Fibroblast of the conjunctiva (primary cell): ENCODE data around the gene FAM13C.
"Not testable (repeated sequence)": the region's sequence is repeated elsewhere in the genome, so short reads cannot be mapped to it uniquely, and the experiment has no call there.

Source experiments
- DNase-seq: peaks from one replicate; pipeline ENCODE4 v3.0.0-alpha.2; 2010; ENCODE audit warnings: low read depth

FAM13C gene

GRCh38 chr10:59276133-59276532, 86.2 kb downstream of the FAM13C start:
- no peak for DNase-seq

GRCh38 chr10:59273445-59273844, 88.9 kb downstream of the FAM13C start:
- no peak for DNase-seq

GRCh38 chr10:59272061-59272460, 90.3 kb downstream of the FAM13C start:
- DNase-seq: no peak

GRCh38 chr10:59271160-59271559, 91.2 kb downstream of the FAM13C start:
- no peak for DNase-seq

GRCh38 chr10:59270492-59270891, 91.9 kb downstream of the FAM13C start:
- no peak for DNase-seq

GRCh38 chr10:59269651-59270050, 92.7 kb downstream of the FAM13C start:
- no peak for DNase-seq

- no peak for DNase-seq
Measured at GRCh38 chr10:59268460-59268859, 93.9 kb downstream of the FAM13C start.

- DNase-seq: no peak
Measured at GRCh38 chr10:59266321-59266720, 96.0 kb downstream of the FAM13C start.

GRCh38 chr10:59265141-59265540, 97.2 kb downstream of the FAM13C start:
- no peak for DNase-seq

GRCh38 chr10:59258890-59259289, 103.5 kb downstream of the FAM13C start:
- DNase-seq: no peak

- DNase-seq: no peak
Measured at GRCh38 chr10:59257224-59257623, 105.1 kb downstream of the FAM13C start.

- DNase-seq: no peak
Measured at GRCh38 chr10:59255463-59255862, 106.9 kb downstream of the FAM13C start.

- DNase-seq: no peak
Measured at GRCh38 chr10:59252491-59252890, 109.9 kb downstream of the FAM13C start.

- no peak for DNase-seq
Measured at GRCh38 chr10:59245686-59246085, 116.7 kb downstream of the FAM13C start.

GRCh38 chr10:59244871-59245270, 117.5 kb downstream of the FAM13C start:
- no peak for DNase-seq

GRCh38 chr10:59243611-59244195, 118.6 kb downstream of the FAM13C start:
- DNase-seq: no peak

GRCh38 chr10:59242991-59243390, 119.4 kb downstream of the FAM13C start:
- DNase-seq: no peak

- DNase-seq: no peak
Measured at GRCh38 chr10:59242057-59242456, 120.3 kb downstream of the FAM13C start.

- peak; percentile 34 for DNase-seq
Measured at GRCh38 chr10:59240582-59241183, 121.7 kb downstream of the FAM13C start.

GRCh38 chr10:59239108-59239507, 123.2 kb downstream of the FAM13C start:
- DNase-seq: not testable (repeated sequence)

GRCh38 chr10:59237775-59238174, 124.6 kb downstream of the FAM13C start:
- no peak for DNase-seq

- no peak for DNase-seq
Measured at GRCh38 chr10:59236064-59236697, 126.2 kb downstream of the FAM13C start.

GRCh38 chr10:59234816-59235429, 127.4 kb downstream of the FAM13C start:
- DNase-seq: peak; percentile 24
